Ishikawa (cell line): ENCODE results near the gene SPEF2.

Source experiments
- CEBPB ChIP-seq: IDR thresholded peaks from 2 replicates; pipeline ENCODE4 v1.6.1; 2012
- CREB1 ChIP-seq: IDR thresholded peaks from 2 replicates; pipeline ENCODE4 v1.6.1; 2012; ENCODE audit warnings: low read depth
- EGR1 ChIP-seq: IDR thresholded peaks from 2 replicates; pipeline ENCODE4 v1.6.1; 2012
- EP300 ChIP-seq: IDR thresholded peaks from 2 replicates; pipeline ENCODE4 v1.6.1; 2012; ENCODE audit warnings: borderline replicate concordance
- FOXM1 ChIP-seq: IDR thresholded peaks from 2 replicates; pipeline ENCODE4 v1.6.1; 2012; ENCODE audit warnings: low read depth, borderline replicate concordance
- NFIC ChIP-seq: IDR thresholded peaks from 2 replicates; pipeline ENCODE4 v1.6.1; 2012
- RAD21 ChIP-seq: IDR thresholded peaks from 2 replicates; pipeline ENCODE4 v1.6.1; 2012; ENCODE audit warnings: low read depth
- TAF1 ChIP-seq: IDR thresholded peaks from 2 replicates; pipeline ENCODE4 v1.6.1; 2012; ENCODE audit warnings: low read depth, mild to moderate bottlenecking
- TCF12 ChIP-seq: IDR thresholded peaks from 2 replicates; pipeline ENCODE4 v1.6.1; 2012; ENCODE audit warnings: low read depth
- TEAD4 ChIP-seq: IDR thresholded peaks from 2 replicates; pipeline ENCODE4 v1.6.1; 2012
- USF1 ChIP-seq: IDR thresholded peaks from 2 replicates; pipeline ENCODE4 v1.6.1; 2012
- YY1 ChIP-seq: IDR thresholded peaks from 2 replicates; pipeline ENCODE4 v1.6.1; 2012; ENCODE audit warnings: low read depth
- ZBTB7A ChIP-seq: IDR thresholded peaks from 2 replicates; pipeline ENCODE4 v1.6.1; 2012; ENCODE audit warnings: low read depth
- TF ChIP-seq, protein P1 (sequence below): IDR thresholded peaks from 2 replicates; pipeline ENCODE4 v1.6.1; 2012; ENCODE audit warnings: low read depth, mild to moderate bottlenecking
- TF ChIP-seq, protein P2 (sequence below): IDR thresholded peaks from 2 replicates; pipeline ENCODE4 v1.6.1; 2012

The SPEF2 gene

GRCh38 chr5:35842856-35843255 is 225.2 kb downstream of the SPEF2 start:
- TF ChIP-seq FOXM1 (no peak), NFIC (no peak), USF1 (no peak), TAF1 (no peak), TEAD4 (no peak), RAD21 (no peak), TCF12 (no peak), EP300 (no peak), ZBTB7A (no peak), YY1 (no peak), CEBPB (no peak), EGR1 (no peak), CREB1 (no peak)
- TF ChIP-seq, protein P1, sequence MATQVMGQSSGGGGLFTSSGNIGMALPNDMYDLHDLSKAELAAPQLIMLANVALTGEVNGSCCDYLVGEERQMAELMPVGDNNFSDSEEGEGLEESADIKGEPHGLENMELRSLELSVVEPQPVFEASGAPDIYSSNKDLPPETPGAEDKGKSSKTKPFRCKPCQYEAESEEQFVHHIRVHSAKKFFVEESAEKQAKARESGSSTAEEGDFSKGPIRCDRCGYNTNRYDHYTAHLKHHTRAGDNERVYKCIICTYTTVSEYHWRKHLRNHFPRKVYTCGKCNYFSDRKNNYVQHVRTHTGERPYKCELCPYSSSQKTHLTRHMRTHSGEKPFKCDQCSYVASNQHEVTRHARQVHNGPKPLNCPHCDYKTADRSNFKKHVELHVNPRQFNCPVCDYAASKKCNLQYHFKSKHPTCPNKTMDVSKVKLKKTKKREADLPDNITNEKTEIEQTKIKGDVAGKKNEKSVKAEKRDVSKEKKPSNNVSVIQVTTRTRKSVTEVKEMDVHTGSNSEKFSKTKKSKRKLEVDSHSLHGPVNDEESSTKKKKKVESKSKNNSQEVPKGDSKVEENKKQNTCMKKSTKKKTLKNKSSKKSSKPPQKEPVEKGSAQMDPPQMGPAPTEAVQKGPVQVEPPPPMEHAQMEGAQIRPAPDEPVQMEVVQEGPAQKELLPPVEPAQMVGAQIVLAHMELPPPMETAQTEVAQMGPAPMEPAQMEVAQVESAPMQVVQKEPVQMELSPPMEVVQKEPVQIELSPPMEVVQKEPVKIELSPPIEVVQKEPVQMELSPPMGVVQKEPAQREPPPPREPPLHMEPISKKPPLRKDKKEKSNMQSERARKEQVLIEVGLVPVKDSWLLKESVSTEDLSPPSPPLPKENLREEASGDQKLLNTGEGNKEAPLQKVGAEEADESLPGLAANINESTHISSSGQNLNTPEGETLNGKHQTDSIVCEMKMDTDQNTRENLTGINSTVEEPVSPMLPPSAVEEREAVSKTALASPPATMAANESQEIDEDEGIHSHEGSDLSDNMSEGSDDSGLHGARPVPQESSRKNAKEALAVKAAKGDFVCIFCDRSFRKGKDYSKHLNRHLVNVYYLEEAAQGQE, result no peak
- TF ChIP-seq, protein P2, sequence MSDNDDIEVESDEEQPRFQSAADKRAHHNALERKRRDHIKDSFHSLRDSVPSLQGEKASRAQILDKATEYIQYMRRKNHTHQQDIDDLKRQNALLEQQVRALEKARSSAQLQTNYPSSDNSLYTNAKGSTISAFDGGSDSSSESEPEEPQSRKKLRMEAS, result no peak

DNA sequence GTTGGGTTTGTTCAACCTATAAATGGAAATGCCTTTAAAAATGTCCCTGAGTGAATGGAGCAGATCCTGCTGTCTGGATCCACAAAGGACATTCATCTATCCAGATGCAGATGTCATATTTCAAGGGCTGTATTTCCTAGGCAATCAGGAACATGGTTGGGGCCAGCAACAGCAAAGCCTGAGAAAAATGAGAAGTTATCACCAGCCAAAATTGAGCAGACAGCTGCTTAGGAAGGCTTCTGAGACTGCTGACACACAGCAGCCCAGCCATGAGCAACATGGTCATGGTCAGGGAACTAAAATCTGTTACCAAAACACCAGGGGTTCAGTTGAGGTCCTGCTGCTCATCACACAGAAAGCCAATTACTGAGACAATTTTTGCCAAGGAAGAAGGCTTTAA is 229.8 kb downstream of the SPEF2 start:
- TF ChIP-seq RAD21, result no peak
- no peak for TF ChIP-seq YY1
- TF ChIP-seq, protein P1, result no peak
- TF ChIP-seq TCF12, result no peak
- TF ChIP-seq CREB1, result no peak
- TF ChIP-seq FOXM1, result no peak
- TF ChIP-seq EGR1, result no peak
- TF ChIP-seq TEAD4, result no peak
- TF ChIP-seq ZBTB7A, result no peak
- TF ChIP-seq EP300, result no peak

DNA sequence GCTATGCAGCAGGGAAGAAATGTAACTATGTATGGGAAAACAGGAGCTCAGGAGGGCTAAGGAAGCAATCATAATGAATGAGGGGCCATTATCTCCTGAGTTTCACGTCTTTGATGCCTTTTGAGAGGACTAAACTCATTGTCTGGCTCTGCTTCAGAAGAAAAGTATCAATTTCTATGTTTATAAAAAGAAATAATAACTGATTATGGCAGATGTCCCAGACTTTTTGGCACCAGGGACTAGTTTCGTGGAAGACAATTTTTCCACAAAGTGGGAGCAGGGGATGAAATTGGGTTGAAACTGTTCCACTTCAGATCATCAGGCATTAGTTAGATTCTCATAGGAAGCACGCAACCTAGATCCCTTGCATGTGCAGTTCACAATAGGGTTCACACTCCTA is 230.3 kb downstream of the SPEF2 start:
- TF ChIP-seq USF1 (no peak), EP300 (no peak), NFIC (no peak), TAF1 (no peak), RAD21 (no peak), FOXM1 (no peak), EGR1 (no peak), CEBPB (no peak), YY1 (no peak), CREB1 (no peak), TCF12 (no peak), TEAD4 (no peak), ZBTB7A (no peak)
- TF ChIP-seq, protein P1, result no peak
- TF ChIP-seq, protein P2, result no peak

DNA sequence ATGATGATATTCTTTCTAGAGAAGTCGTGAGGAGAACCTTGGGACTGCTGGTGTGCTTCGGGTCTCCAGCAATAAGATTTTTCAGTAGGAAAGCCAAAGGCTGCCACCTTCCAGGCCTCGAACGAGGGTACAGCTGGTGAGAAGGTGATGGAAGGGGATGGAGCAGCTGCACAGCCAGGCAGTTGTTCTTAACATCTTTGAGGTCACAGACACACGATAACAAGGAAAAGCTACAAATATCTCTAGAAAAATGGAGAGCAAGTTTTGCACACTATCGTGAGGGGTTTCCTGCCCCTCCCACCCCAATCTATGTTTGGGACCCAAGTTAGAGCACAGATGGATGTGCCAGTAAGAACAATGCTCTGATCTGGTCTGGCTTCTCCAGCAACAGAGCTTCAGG is 232.2 kb downstream of the SPEF2 start:
- TF ChIP-seq NFIC, result no peak
- no peak for TF ChIP-seq RAD21
- TF ChIP-seq EGR1, result no peak
